Bone marrow (tissue), 2 donors: ENCODE data around the gene MYO1D.

Experiments
- DNase-seq, 2 donors: peaks; one replicate each; lab custom pipeline; 2025; lab: John Stamatoyannopoulos, UW

Gene MYO1D

GRCh38 chr17:32819035-32819434, 57.9 kb downstream of the MYO1D start:
- DNase-seq, result no peak

- no peak for DNase-seq
Measured at GRCh38 chr17:32815460-32815859, 61.5 kb downstream of the MYO1D start.

GRCh38 chr17:32814836-32815235, 62.1 kb downstream of the MYO1D start:
- no peak for DNase-seq

GRCh38 chr17:32813021-32813420, 63.9 kb downstream of the MYO1D start:
- no peak for DNase-seq

- DNase-seq, result no peak
Measured at GRCh38 chr17:32810690-32811089, 66.2 kb downstream of the MYO1D start.

- DNase-seq, result no peak
Measured at GRCh38 chr17:32807577-32807976, 69.3 kb downstream of the MYO1D start.

- DNase-seq, result no peak
Measured at GRCh38 chr17:32806646-32807045, 70.3 kb downstream of the MYO1D start.

- no peak for DNase-seq
Measured at GRCh38 chr17:32805029-32805976, 71.6 kb downstream of the MYO1D start.

GRCh38 chr17:32803544-32803943, 73.4 kb downstream of the MYO1D start:
- no peak for DNase-seq

GRCh38 chr17:32802306-32802705, 74.6 kb downstream of the MYO1D start:
- DNase-seq, result no peak

GRCh38 chr17:32801641-32802040, 75.3 kb downstream of the MYO1D start:
- DNase-seq, result no peak

- DNase-seq, result no peak
Measured at GRCh38 chr17:32801193-32801592, 75.7 kb downstream of the MYO1D start.

GRCh38 chr17:32798938-32799337, 78.0 kb downstream of the MYO1D start:
- DNase-seq, result no peak

- DNase-seq, result no peak
Measured at GRCh38 chr17:32795339-32795979, 81.5 kb downstream of the MYO1D start.

GRCh38 chr17:32794533-32795246, 82.2 kb downstream of the MYO1D start:
- no peak for DNase-seq

GRCh38 chr17:32793841-32794240, 83.1 kb downstream of the MYO1D start:
- DNase-seq, result no peak

GRCh38 chr17:32792207-32792606, 84.7 kb downstream of the MYO1D start:
- DNase-seq, result no peak

GRCh38 chr17:32786169-32786568, 90.8 kb downstream of the MYO1D start:
- DNase-seq, result no peak

GRCh38 chr17:32784113-32784512, 92.8 kb downstream of the MYO1D start:
- DNase-seq, result no peak

- DNase-seq, result peak in 1 of 2 donors; percentile 12
Measured at GRCh38 chr17:32783602-32784001, 93.3 kb downstream of the MYO1D start.

GRCh38 chr17:32780721-32781120, 96.2 kb downstream of the MYO1D start:
- no peak for DNase-seq

- DNase-seq, result no peak
Measured at GRCh38 chr17:32777922-32778321, 99.0 kb downstream of the MYO1D start.

GRCh38 chr17:32777436-32777835, 99.5 kb downstream of the MYO1D start:
- no peak for DNase-seq
